Ishikawa (cell line): ENCODE data around the gene GNGT1.

Experiments used
- CREB1 ChIP-seq: IDR thresholded peaks from 2 replicates; pipeline ENCODE4 v1.6.1; 2012; ENCODE audit warnings: low read depth
- EP300 ChIP-seq: IDR thresholded peaks from 2 replicates; pipeline ENCODE4 v1.6.1; 2012; ENCODE audit warnings: borderline replicate concordance
- NFIC ChIP-seq: IDR thresholded peaks from 2 replicates; pipeline ENCODE4 v1.6.1; 2012
- TCF12 ChIP-seq: IDR thresholded peaks from 2 replicates; pipeline ENCODE4 v1.6.1; 2012; ENCODE audit warnings: low read depth
- ZBTB7A ChIP-seq: IDR thresholded peaks from 2 replicates; pipeline ENCODE4 v1.6.1; 2012; ENCODE audit warnings: low read depth

GRCh38 chr7:93910076-93910994, 4.0 kb downstream of the GNGT1 start:
- TF ChIP-seq EP300 (no peak), NFIC (no peak), TCF12 (no peak), ZBTB7A (no peak), CREB1 (no peak)
